ENCODE results near the gene OMP. TPM values are rescaled to one million over a fixed set of nuclear protein-coding genes. Genes with fewer than 3 reads are reported as not detected.

OMP gene
- total and polyA plus RNA-seq, 2 donors (not counting 3 experiments of a cell fraction or from before 2014, with no cell fraction given), result 0.80 TPM; not detected in 1

GRCh38 chr11:77068457-77069335 is 33.9 kb upstream of the OMP start:
- no peak for TF ChIP-seq POLR2AphosphoS5 (IDR thresholded peaks at IDR 0.05; ENCODE audit: insufficient read depth, low read depth, low read length)
- Histone ChIP-seq H3K9me3 (replicated peaks; ENCODE audit: control insufficient read depth, insufficient read depth, low read length) (no peaks in the 10 kb centered on the region), H3K36me3 (ENCODE audit: control insufficient read depth in 2 of 2, extremely low read depth in 1 of 2, insufficient read depth in 2 of 2, low read length in 2 of 2) (no peaks in the 10 kb centered on the region), H2AFZ (ENCODE audit: low read depth, low read length) (no peak overlapping the region), H3K4me2 (ENCODE audit: insufficient read depth, low read length) (no peak overlapping the region), H3K27me3 (ENCODE audit: control insufficient read depth in 2 of 2, insufficient read depth in 2 of 2, low read length in 2 of 2) (no peaks in the 10 kb centered on the region), H3K79me2 (ENCODE audit: control insufficient read depth, insufficient read depth, low read length) (no peaks in the 10 kb centered on the region), H3K9me1 (replicated peaks; ENCODE audit: control insufficient read depth, extremely low read depth, insufficient read depth, low read length) (no peaks in the 10 kb centered on the region), H3K4me3 (replicated peaks in 1 of 3; ENCODE audit: insufficient read depth in 1 of 3, low read depth in 1 of 3, low read length in 3 of 3) (no peak overlapping the region), H4K20me1 (replicated peaks; ENCODE audit: control insufficient read depth, extremely low read depth, insufficient read depth, low read length) (no peaks in the 10 kb centered on the region), H3K4me1 (ENCODE audit: control insufficient read depth, extremely low read depth, insufficient read depth, low read length) (peaks cover 33% of the 10 kb centered on the region), H3K9ac (replicated peaks; ENCODE audit: extremely low read depth, insufficient read depth, low read length) (no peak overlapping the region), H3K27ac (ENCODE audit: insufficient read depth, low read depth, low read length) (no peak overlapping the region)
- dilution Hi-C loops (cut with MboI; ENCODE audit: extremely low pct_ligation_motif_present, low sequenced_read_pairs), result no loop called here
- CTCF ChIA-PET, result interaction anchor here (0.8 to 1.8 kb wide), 3 partner anchors 20 to 22 kb away, joined by 3 to 6 read pairs (median 3); no protein-coding TSS in a partner anchor
- DNase-seq (ENCODE audit: low read depth, low spot score) (no peak), FAIRE-seq (no peak)
- POLR2A ChIA-PET, result no interaction called here
- intact Hi-C loops (cut with micrococcal nuclease), result no loop called here
- BruUV-seq (replicated peaks), result no TSS peak

- FAIRE-seq, result no peak
- Histone ChIP-seq H2AFZ (ENCODE audit: low read depth, low read length) (no peak overlapping the region), H3K79me2 (ENCODE audit: control insufficient read depth, insufficient read depth, low read length) (no peaks in the 10 kb centered on the region), H3K4me3 (replicated peaks in 1 of 3; ENCODE audit: insufficient read depth in 1 of 3, low read depth in 1 of 3, low read length in 3 of 3) (no peak overlapping the region), H3K4me2 (ENCODE audit: insufficient read depth, low read length) (no peak overlapping the region), H4K20me1 (replicated peaks; ENCODE audit: control insufficient read depth, extremely low read depth, insufficient read depth, low read length) (no peaks in the 10 kb centered on the region), H3K9me1 (replicated peaks; ENCODE audit: control insufficient read depth, extremely low read depth, insufficient read depth, low read length) (no peaks in the 10 kb centered on the region), H3K9me3 (replicated peaks; ENCODE audit: control insufficient read depth, insufficient read depth, low read length) (no peaks in the 10 kb centered on the region), H3K36me3 (ENCODE audit: control insufficient read depth in 2 of 2, extremely low read depth in 1 of 2, insufficient read depth in 2 of 2, low read length in 2 of 2) (no peaks in the 10 kb centered on the region), H3K9ac (replicated peaks; ENCODE audit: extremely low read depth, insufficient read depth, low read length) (no peak overlapping the region), H3K27me3 (ENCODE audit: control insufficient read depth in 2 of 2, insufficient read depth in 2 of 2, low read length in 2 of 2) (no peaks in the 10 kb centered on the region), H3K4me1 (ENCODE audit: control insufficient read depth, extremely low read depth, insufficient read depth, low read length) (peaks cover 41% of the 10 kb centered on the region), H3K27ac (ENCODE audit: insufficient read depth, low read depth, low read length) (no peak overlapping the region)
- POLR2A ChIA-PET, result no interaction called here
- no peak for DNase-seq (ENCODE audit: low read depth, low spot score)
- intact Hi-C loops (cut with micrococcal nuclease), result no loop called here
- CTCF ChIA-PET, result interaction anchor here (0.8 to 1.8 kb wide), 4 partner anchors 21 to 22 kb away, joined by 3 to 6 read pairs (median 4); no protein-coding TSS in a partner anchor
- dilution Hi-C loops (cut with MboI; ENCODE audit: extremely low pct_ligation_motif_present, low sequenced_read_pairs), result no loop called here
- no peak for TF ChIP-seq GATA2 (IDR thresholded peaks at IDR 0.05; ENCODE audit: insufficient read depth, insufficient read length, low read depth, low read length)
- no peak for TF ChIP-seq JUN (IDR thresholded peaks at IDR 0.05; ENCODE audit: borderline replicate concordance, insufficient read depth, insufficient read length, low read depth)
- TF ChIP-seq CTCF (IDR thresholded peaks at IDR 0.05; ENCODE audit: extremely low read depth in 1 of 2, insufficient read depth in 1 of 2, low read depth in 1 of 2, low read length in 2 of 2), result no peak
- no peak for TF ChIP-seq POLR2AphosphoS5 (IDR thresholded peaks at IDR 0.05; ENCODE audit: insufficient read depth, low read depth, low read length)
- no TSS peak for BruUV-seq (replicated peaks)
Measured at GRCh38 chr11:77069336-77069968, 33.2 kb upstream of the OMP start.

Measured in endothelial cell of umbilical vein (primary cell).